ENCODE results near the gene GAMT. TPM values are rescaled to one million over a fixed set of nuclear protein-coding genes. Genes with fewer than 3 reads are reported as not detected.

The GAMT gene
- total and polyA plus RNA-seq, 2 of the 13 experiments (the other 11 are each of a cell fraction or from before 2014, with no cell fraction given): 115 to 124 TPM

DNA sequence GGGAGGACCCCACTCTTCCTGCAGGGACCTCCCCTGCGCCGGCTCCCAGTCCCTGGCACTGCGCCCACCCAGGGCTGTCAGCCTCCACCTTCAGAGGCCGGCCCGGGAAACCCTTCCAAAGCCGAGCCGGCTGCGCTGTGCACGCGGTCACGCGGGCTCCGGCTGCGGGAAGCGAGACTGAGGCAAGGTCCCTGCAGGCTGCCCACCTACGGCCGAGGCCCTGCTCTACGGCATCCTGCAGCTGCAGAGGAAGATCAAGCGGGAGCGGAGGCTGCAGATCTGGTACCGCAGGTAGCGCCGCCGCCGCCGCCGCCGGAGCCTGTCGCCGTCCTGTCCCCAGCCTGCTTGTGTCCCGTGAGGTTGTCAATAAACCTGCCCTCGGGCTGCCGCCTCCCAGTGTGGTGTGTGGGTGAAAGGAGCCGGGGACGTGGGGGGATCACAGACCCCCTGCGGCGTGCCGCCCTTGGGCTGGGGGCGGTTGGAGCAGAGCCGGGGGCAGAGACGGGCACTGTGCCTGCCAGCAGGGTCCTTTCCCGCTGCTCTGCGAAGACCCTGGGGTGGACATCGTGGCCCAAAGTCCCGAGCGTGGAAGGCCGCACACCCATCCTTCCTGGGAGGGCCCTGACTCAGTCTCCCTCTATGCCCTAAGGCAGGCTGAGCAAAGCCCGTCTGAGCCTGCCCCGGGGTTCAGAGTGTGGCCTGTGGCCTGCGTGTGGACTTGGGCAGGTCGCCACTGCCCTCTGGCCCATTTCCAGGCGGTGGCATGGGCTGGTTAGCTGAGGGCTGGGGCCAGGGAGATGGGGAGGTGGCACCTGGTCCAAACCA lies 5.9 kb downstream of the GAMT start (continued):
- TF ChIP-seq POLR2G (IDR thresholded peaks at IDR 0.05; ENCODE audit: low read depth, low read length) (no peak; the same call in 1 of the 2 replicates), SSRP1 (CRISPR knock-in tag; IDR thresholded peaks at IDR 0.05) (peak; percentile 14; the same call in 1 of the 2 replicates), RELA (CRISPR knock-in tag; IDR thresholded peaks at IDR 0.05) (no peak), BATF2 (CRISPR knock-in tag; IDR thresholded peaks at IDR 0.05) (no peak), SRSF4 (IDR thresholded peaks at IDR 0.05; ENCODE audit: low read depth, low read length, poor library complexity, severe bottlenecking) (peak; percentile 47), RCOR2 (CRISPR knock-in tag; IDR thresholded peaks at IDR 0.05) (no peak), AGO2 (optimal IDR thresholded peaks at IDR 0.05; ENCODE audit: low read depth, low read length) (peak; percentile 98), ZSCAN21 (CRISPR knock-in tag; IDR thresholded peaks at IDR 0.05; ENCODE audit: borderline replicate concordance) (no peak), ZFX (CRISPR knock-in tag; IDR thresholded peaks at IDR 0.05; ENCODE audit: low read depth) (0 out of 2 replicates have a peak, but pooled peaks have one; percentile 2), U2AF1 (optimal IDR thresholded peaks at IDR 0.05; ENCODE audit: low read depth, low read length) (peak; percentile 60), MATR3 (CRISPR knock-in tag; IDR thresholded peaks at IDR 0.05) (no peak), ZNF577 (CRISPR knock-in tag; IDR thresholded peaks at IDR 0.05; ENCODE audit: borderline replicate concordance, low read depth) (no peak), FOXP4 (CRISPR knock-in tag; IDR thresholded peaks at IDR 0.05) (no peak), AHR (CRISPR knock-in tag; IDR thresholded peaks at IDR 0.05) (no peak), ZNF296 (CRISPR knock-in tag; conservative IDR thresholded peaks at IDR 0.05) (peak; percentile 71; the same call in 1 of the 2 replicates), NFKBIZ (CRISPR knock-in tag; IDR thresholded peaks at IDR 0.05) (no peak), ZNF557 (CRISPR knock-in tag; IDR thresholded peaks at IDR 0.05) (no peak), ZKSCAN5 (CRISPR knock-in tag; IDR thresholded peaks at IDR 0.05) (no peak), SNAI1 (CRISPR knock-in tag; IDR thresholded peaks at IDR 0.05; ENCODE audit: borderline replicate concordance) (no peak), NONO (IDR thresholded peaks at IDR 0.05) (no peak), NONO (CRISPR knock-in tag; conservative IDR thresholded peaks at IDR 0.05) (peak; percentile 74), KMT2B (CRISPR knock-in tag; IDR thresholded peaks at IDR 0.05) (no peak; the same call in 1 of the 2 replicates)
- TF ChIP-seq, protein P1, sequence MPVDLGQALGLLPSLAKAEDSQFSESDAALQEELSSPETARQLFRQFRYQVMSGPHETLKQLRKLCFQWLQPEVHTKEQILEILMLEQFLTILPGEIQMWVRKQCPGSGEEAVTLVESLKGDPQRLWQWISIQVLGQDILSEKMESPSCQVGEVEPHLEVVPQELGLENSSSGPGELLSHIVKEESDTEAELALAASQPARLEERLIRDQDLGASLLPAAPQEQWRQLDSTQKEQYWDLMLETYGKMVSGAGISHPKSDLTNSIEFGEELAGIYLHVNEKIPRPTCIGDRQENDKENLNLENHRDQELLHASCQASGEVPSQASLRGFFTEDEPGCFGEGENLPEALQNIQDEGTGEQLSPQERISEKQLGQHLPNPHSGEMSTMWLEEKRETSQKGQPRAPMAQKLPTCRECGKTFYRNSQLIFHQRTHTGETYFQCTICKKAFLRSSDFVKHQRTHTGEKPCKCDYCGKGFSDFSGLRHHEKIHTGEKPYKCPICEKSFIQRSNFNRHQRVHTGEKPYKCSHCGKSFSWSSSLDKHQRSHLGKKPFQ (CRISPR knock-in tag; IDR thresholded peaks at IDR 0.05; ENCODE audit: insufficient replicate concordance): no peak
- TF ChIP-seq, protein P2, sequence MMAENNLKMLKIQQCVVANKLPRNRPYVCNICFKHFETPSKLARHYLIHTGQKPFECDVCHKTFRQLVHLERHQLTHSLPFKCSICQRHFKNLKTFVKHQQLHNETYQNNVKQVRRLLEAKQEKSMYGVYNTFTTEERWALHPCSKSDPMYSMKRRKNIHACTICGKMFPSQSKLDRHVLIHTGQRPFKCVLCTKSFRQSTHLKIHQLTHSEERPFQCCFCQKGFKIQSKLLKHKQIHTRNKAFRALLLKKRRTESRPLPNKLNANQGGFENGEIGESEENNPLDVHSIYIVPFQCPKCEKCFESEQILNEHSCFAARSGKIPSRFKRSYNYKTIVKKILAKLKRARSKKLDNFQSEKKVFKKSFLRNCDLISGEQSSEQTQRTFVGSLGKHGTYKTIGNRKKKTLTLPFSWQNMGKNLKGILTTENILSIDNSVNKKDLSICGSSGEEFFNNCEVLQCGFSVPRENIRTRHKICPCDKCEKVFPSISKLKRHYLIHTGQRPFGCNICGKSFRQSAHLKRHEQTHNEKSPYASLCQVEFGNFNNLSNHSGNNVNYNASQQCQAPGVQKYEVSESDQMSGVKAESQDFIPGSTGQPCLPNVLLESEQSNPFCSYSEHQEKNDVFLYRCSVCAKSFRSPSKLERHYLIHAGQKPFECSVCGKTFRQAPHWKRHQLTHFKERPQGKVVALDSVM (CRISPR knock-in tag; IDR thresholded peaks at IDR 0.05): peak; percentile 18; the same call in 1 of the 2 replicates

Data from HepG2 (cell line).